CD4-positive, alpha-beta T cell treated with Interleukin-12 subunit alpha and Interleukin-12 subunit beta, for 1 hour (primary cell): Measurements from ENCODE around the gene ZBTB7C.
A peak's percentile ranks its signal among the peaks of the same experiment; 100 is the strongest.

Experiments
- DNase-seq: peaks from one replicate; pipeline ENCODE4 v3.0.0-alpha.2; 2020

Gene ZBTB7C

DNA sequence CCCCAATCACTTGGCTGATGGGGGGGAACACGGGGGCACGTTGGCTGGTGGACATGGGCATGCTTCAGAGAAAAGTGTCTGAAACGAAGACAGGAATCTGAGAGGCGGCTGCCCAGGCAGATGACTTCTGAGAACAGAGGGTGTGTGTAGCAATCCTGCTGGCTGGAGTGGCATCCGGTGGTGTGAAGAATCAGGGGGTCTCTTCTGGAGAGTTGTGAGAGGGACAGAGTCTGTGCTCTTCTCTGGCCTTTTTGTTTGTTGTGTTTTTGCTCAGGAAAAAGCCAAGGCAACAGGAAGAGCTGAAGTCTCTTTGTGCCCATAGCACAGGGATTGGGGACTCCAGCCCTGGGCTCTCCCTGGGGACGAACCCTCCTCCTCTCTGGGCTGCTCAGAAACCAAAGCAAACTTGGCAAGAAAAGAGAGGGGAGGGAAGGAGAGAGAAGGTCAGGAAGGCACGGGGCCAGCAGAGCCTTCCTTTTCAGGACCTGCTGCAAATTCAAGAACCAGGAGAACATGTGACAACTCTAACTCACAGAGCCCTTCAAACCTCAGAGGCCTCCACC is 381.7 kb downstream of the ZBTB7C start:
- no peak for DNase-seq

DNA sequence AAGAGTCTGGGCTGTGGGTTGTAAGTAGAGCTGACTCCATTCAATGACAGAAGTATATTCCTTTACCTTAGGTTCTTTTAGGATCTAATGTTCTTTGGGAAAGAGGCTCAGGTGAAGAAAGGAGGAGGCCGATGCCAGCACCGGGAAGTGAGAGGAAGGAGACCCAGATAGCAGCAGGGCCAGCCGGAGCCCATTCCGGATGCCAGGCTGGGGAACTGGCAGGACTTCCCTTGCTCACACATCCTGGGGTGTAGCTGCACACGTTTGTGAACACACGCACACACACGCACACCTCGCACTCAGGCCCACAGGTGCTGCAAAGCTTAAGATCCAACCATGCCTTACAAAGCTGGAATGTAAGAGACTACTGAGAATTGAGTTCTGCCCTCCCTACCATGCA is 383.0 kb downstream of the ZBTB7C start:
- DNase-seq, result no peak

DNA sequence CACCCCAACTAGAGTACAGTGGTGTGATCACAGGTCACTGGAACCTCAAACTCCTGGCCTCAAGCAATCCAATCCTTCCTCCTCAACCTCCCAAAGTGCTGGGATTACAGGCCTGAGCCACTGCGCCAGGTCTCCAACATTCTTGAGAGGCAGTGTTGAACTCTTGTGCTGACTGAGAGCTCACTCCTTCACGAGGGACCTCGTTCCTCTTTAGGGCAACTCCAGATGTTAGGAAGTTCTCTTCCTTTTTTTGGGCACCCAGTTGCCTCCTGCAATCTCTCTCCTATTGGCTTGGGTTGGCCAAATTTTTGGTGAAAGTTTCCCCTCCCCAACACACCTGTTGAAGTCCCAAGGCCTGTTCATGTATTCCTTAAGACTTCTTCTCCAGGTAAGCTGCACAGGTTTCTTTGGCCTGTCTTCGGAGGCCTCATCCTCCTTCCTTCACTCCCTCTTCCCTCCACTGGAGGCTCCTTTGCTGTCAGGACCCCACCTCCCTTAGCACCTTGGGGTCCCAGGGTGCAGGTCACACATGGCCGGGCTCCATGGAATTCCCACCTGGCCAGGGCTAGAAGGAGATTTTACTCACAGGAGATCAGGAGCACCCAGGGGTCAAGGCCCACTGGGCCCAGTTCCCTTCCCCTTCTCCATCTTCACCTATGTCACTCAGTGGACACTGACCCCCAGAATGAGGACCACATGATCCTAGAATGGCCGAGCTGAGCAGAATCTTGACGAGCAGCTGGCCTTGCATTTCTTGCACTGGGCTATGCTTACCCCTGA is 384.1 kb downstream of the ZBTB7C start:
- DNase-seq, result no peak

- no peak for DNase-seq
Observed at GRCh38 chr18:48024009-48024512, 385.1 kb downstream of the ZBTB7C start.

GRCh38 chr18:48023334-48024008 is 385.7 kb downstream of the ZBTB7C start:
- DNase-seq, result no peak

DNA sequence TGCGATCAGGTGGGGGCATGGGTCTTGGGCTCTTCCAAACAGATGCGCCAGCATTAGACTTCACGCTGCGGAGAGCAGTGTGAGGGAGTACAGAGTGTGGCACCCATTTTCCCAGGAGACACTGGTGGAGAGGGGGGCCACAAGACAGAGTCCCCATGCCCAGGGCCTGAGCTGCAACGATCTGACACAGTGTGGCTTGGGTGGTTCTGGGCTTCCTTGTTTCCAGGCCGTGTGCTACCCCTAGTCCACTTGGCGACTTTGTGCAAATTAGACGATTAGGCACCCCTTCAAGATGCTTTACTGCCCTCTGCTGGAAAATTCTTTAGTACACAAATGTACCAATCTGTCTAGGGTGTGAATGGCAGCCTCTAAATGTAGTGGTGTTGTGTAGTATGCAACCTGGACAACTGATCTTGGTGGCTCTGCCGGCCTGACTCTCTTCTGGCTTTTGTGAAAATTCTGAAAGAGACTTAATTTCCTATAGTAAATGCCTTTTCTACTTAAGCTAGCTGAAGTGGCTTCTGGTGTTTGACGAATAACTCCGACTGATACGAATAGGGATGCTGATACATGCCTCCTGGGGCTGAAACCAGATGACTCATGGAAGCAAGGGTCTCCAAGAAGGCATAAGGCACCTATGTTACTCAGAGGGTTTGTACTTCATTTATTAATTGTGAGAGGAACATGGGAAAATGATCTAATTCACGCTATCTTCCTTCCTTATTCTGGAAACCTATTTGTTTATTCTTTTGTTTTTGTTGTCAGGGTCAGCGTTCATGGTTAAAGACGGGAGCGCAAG is 386.5 kb downstream of the ZBTB7C start:
- DNase-seq, result peak; percentile 50

GRCh38 chr18:48022021-48022420 is 387.2 kb downstream of the ZBTB7C start:
- no peak for DNase-seq

DNA sequence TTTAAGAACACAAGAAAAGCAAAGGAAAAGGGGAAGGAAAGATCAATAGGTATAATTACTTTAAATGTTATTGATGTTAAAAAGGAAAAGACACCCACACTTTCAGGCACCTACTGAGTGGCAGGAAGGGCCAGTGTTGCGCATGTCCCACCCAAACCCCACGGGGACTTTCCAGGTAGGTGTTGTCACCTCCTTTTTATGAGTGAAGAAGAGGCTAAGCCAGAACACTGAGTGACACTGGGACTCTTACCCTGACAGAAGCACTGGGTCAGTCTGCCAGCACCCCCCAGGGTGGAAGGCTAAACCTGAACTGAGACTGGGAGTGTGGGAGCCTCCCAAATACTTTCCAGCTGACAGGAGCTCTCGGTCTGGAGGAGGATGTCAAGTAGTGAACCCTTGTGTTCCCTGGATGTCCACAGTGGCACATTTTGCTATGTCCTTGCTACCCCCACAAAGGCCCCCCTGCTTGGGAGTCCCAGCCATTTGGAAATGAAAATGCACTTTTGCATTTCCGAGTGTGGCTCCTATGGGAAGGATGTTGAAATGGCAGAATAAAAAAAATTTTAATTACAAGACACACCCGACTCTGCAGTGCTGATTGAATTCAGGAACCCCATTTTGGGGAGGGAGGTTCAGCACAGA is 387.8 kb downstream of the ZBTB7C start:
- DNase-seq, result no peak

DNA sequence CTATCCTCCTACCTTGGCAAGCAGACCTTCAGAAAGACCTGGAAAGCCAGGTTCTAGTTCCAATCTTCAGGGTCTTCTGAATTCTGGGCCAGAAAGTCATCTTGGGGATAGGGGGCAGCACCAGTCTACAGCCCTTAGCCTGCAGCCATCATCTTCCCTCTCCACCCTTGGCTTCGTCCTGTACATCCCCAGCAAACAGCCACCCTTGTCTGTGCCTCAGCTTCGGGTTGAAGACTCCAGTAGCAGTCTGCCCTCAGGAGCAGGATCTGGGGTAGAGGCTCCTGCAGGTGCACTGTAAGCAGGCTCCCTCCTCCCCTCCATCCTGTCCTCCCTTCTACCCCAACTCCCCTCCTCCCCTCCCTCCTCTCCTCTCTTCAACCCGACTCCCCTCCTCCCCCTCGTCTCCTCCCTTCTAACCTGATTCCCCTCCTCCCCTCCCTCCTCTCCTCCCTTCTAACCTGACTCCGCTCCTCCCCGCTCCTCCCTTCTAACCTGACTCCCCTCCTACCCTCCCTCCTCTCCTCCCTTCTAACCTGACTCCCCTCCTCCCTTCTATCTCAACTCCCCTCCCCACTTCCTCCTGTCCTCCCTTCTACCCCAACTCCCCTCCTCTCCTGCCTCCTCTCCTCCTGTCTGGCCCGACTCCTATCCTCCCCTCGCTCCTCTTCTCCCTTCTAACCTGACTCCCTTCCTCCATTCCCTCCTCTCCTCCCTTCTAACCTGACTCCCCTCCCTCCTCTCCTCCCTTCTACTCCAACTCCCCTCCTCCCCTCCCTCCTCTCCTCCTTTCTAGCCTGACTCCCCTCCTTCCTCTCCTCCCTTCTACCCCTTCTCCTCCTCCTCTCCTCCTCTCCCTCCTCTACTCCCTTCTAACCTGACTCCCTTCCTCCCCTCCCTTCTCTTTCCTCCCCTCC is 388.6 kb downstream of the ZBTB7C start:
- no peak for DNase-seq

- DNase-seq, result no peak
Observed at GRCh38 chr18:48019557-48020325, 389.4 kb downstream of the ZBTB7C start.

DNA sequence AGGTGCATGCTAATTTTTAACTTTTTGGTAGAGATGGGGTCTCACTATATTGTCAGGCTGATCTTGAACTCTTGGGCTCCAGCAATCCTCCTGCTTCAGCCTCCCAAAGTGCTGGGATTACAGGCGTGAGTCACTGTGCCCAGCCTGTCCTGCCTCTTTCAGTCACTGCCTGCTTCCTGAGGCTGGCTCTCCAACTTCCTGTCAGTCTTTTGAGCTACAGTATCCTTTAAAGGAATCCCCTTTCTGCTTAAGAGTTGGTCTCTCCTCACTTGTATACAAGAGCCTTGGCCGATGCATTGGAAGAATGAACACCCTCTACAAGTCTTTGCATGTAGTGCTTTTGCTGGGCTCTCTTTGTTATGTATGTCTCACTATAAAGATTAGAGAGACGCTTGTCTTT is 390.3 kb downstream of the ZBTB7C start:
- no peak for DNase-seq

GRCh38 chr18:48017635-48018034 is 391.5 kb downstream of the ZBTB7C start:
- no peak for DNase-seq

GRCh38 chr18:48013162-48013561 is 396.0 kb downstream of the ZBTB7C start:
- no peak for DNase-seq

- no peak for DNase-seq
Observed at GRCh38 chr18:48011926-48012465, 397.2 kb downstream of the ZBTB7C start.

DNA sequence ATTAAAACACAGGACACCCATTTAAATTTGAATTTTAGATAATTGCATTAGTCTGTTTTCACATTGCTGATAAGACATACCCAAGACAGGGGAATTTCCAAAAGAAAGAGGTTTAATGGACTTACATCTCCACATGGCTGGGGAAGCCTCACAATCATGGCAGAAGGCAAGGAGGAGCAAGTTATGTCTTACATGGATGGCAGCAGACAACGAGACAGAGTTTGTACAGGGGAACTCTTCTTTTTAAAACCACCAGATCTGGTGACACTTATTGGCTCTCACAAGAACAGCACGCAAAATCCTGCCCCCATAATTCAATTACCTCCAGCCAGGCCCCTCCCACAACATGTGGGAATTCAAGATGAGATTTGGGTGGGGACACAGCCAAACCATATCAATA is 398.9 kb downstream of the ZBTB7C start:
- DNase-seq, result no peak

- DNase-seq, result no peak
Observed at GRCh38 chr18:48009116-48009745, 400.0 kb downstream of the ZBTB7C start.

DNA sequence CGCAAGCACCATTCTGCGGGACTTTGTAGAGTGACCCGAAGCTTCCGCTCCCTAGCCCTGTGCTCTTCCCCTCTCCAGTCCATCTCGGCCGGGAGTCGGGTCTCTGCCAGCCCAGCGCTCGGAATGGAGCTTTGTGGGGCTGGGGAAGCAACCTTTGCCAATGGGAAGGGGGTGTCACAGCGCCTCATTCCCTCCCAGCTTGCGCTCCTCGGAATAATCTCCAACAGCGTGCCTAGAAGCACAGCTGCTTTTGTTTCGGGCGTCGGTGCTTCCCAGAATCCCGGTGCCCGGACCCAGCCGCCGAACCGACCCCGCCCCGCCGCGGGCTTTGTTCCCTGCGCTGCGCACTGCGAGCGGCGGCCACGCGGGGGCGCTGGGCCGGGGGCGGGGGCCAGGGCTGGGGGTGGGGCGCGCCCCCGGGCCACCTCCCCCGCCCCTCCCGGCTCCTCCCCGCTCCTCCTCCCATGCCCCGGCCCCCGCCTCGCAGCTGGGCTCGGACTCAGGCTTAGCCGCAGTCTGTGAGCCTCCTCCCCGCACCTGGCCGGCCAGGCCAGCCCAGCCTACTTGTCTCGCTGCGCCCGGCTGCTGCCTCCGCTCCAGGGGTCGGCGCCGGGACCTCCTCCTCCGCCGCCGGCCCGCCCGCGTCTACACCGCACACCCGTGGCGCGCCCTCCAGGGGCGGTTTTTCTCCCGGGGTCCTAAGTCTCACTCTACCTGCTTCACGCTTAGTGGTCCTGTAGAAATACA is 401.1 kb downstream of the ZBTB7C start:
- DNase-seq, result peak; percentile 41

GRCh38 chr18:48007381-48007780 is 401.8 kb downstream of the ZBTB7C start:
- DNase-seq, result no peak
